AG10803 (cell line): ENCODE measurements around the gene USP14.
A peak's percentile ranks its signal among the peaks of the same experiment; 100 is the strongest.
"Not testable (repeated sequence)": the region's sequence is repeated elsewhere in the genome, so short reads cannot be mapped to it uniquely, and the experiment has no call there.

ENCODE experiments used
- DNase-seq: peaks from one replicate; pipeline ENCODE4 v3.0.0; 2010; ENCODE audit warnings: low read depth
- H3K4me3 ChIP-seq: 2 replicates; pipeline ENCODE4 v1.5.1; 2011; ENCODE audit warnings: mild to moderate bottlenecking, low read length, control low read depth
- CTCF ChIP-seq: conservative IDR thresholded peaks from 2 replicates; pipeline ENCODE4 v1.5.1; 2011; ENCODE audit warnings: mild to moderate bottlenecking, low read length, control low read depth, inconsistent platforms

The USP14 gene

GRCh38 chr18:158128-159036, at the start of gene USP14:
USP14 (plus strand) TSS chr18:158557; CDS start chr18:158699, 142 bp downstream.
- peak within 1 kb of the TSS; percentile 94 for H3K4me3 ChIP-seq
- TF ChIP-seq CTCF = no peak
- peak; percentile 94 for DNase-seq

- not testable (repeated sequence) for DNase-seq
Observed at GRCh38 chr18:108665-109063, 49.7 kb upstream of the USP14 start.

GRCh38 chr18:109130-109921, 49.0 kb upstream of the USP14 start:
- H3K4me3 ChIP-seq = not testable (repeated sequence)
- peak; percentile 32 for DNase-seq

More at GRCh38 chr18:108665-109063, 49.7 kb upstream of the USP14 start:
- not testable (repeated sequence) for H3K4me3 ChIP-seq

GRCh38 chr18:109922-110261, 48.5 kb upstream of the USP14 start:
- H3K4me3 ChIP-seq, DNase-seq: not testable (repeated sequence)

- DNase-seq = peak; percentile 1
- H3K4me3 ChIP-seq = not testable (repeated sequence)
Observed at GRCh38 chr18:110351-111201, 47.8 kb upstream of the USP14 start.

GRCh38 chr18:111306-112014, 46.9 kb upstream of the USP14 start:
- peak overlapping the region; percentile 51 for H3K4me3 ChIP-seq
- TF ChIP-seq CTCF = no peak
- peak; percentile 58 for DNase-seq

- not testable (repeated sequence) for DNase-seq
- peak overlapping the region; percentile 51 for H3K4me3 ChIP-seq
Observed at GRCh38 chr18:112015-112733, 46.2 kb upstream of the USP14 start.

GRCh38 chr18:120539-121260, 37.7 kb upstream of the USP14 start:
- not testable (repeated sequence) for H3K4me3 ChIP-seq, DNase-seq

GRCh38 chr18:135045-135444, 23.3 kb upstream of the USP14 start:
- no peak overlapping the region for H3K4me3 ChIP-seq
- DNase-seq = no peak
- TF ChIP-seq CTCF = no peak
